ENCODE results near the gene ISM1.

The ISM1 gene

DNA sequence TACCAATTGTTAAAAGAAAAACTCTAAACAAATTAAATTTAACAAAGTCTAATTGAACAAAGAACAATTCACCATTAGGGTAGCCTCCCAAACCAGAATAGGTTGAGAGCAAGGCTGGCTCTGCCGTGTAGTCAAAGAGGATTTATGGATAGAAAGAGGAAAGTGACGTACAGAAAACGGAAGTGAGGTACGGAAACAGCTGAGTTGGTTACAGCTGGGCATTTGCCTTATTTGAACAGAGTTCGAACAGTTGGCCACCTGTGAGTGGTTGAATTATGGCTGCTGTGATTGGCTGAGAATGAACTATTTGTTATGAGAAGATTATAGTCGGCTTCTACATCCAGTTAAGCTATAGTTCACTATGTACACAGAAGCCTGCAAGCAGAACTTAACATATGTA lies 18.5 kb upstream of the ISM1 start:
- DNase-seq (ENCODE audit: low read depth in 1 of 2, low spot score in 1 of 2): peak in 1 of 2 experiments; percentile 9
- Histone ChIP-seq H3K27ac (replicated peaks) (no peak overlapping the region), H3K27me3 (ENCODE audit: insufficient read depth, poor library complexity, severe bottlenecking) (no peaks in the 10 kb centered on the region), H3K4me3 (replicated peaks; ENCODE audit: insufficient read depth, low read length) (no peak overlapping the region)
- TF ChIP-seq POLR2AphosphoS5 (IDR thresholded peaks at IDR 0.05; ENCODE audit: low read depth) (no peak), SPI1 (IDR thresholded peaks at IDR 0.05; ENCODE audit: borderline replicate concordance, low read depth) (peak; percentile 59; the same call in 1 of the 2 replicates), REST (IDR thresholded peaks at IDR 0.05; ENCODE audit: insufficient replicate concordance, low read depth) (no peak), GABPA (IDR thresholded peaks at IDR 0.05; ENCODE audit: low read depth) (peak; percentile 61)
- TF ChIP-seq, protein P1, sequence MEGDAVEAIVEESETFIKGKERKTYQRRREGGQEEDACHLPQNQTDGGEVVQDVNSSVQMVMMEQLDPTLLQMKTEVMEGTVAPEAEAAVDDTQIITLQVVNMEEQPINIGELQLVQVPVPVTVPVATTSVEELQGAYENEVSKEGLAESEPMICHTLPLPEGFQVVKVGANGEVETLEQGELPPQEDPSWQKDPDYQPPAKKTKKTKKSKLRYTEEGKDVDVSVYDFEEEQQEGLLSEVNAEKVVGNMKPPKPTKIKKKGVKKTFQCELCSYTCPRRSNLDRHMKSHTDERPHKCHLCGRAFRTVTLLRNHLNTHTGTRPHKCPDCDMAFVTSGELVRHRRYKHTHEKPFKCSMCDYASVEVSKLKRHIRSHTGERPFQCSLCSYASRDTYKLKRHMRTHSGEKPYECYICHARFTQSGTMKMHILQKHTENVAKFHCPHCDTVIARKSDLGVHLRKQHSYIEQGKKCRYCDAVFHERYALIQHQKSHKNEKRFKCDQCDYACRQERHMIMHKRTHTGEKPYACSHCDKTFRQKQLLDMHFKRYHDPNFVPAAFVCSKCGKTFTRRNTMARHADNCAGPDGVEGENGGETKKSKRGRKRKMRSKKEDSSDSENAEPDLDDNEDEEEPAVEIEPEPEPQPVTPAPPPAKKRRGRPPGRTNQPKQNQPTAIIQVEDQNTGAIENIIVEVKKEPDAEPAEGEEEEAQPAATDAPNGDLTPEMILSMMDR (IDR thresholded peaks at IDR 0.05; ENCODE audit: insufficient read depth, low read length): no peak

DNA sequence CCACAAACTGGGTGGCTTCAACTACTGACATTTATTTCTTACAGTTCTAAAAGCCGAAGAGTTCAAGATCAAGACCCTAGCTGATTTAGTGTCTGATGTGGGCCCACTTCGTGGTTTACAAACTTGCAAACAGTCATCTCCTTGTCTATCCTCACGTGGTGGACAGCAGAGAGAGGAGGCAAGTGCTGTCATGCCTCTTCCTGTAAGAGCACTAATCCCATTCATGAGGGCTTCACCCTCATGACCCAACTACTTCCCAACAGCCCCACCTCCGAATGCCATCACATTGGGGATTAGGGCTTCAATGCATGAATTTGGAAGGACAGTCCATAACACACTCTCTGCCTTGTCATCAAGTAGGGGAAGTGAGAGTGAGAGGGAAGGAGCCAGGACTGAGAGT lies 15.6 kb upstream of the ISM1 start:
- DNase-seq (ENCODE audit: low read depth in 1 of 2, low spot score in 1 of 2): no peak
- Histone ChIP-seq H3K27ac (replicated peaks) (no peak overlapping the region), H3K27me3 (ENCODE audit: insufficient read depth, poor library complexity, severe bottlenecking) (no peaks in the 10 kb centered on the region), H3K4me3 (replicated peaks; ENCODE audit: insufficient read depth, low read length) (no peak overlapping the region)
- TF ChIP-seq SPI1 (IDR thresholded peaks at IDR 0.05; ENCODE audit: borderline replicate concordance, low read depth): no peak
- TF ChIP-seq, protein P1 (IDR thresholded peaks at IDR 0.05; ENCODE audit: insufficient read depth, low read length): no peak

GRCh38 chr20:13205848-13206434 lies 15.1 kb upstream of the ISM1 start:
- Histone ChIP-seq H3K27me3 (ENCODE audit: insufficient read depth, poor library complexity, severe bottlenecking) (no peaks in the 10 kb centered on the region), H3K4me3 (replicated peaks; ENCODE audit: insufficient read depth, low read length) (no peak overlapping the region), H3K27ac (replicated peaks) (no peak overlapping the region)
- DNase-seq (ENCODE audit: low read depth in 1 of 2, low spot score in 1 of 2): no peak
- TF ChIP-seq, protein P1 (IDR thresholded peaks at IDR 0.05; ENCODE audit: insufficient read depth, low read length): no peak
- TF ChIP-seq GABPA (IDR thresholded peaks at IDR 0.05; ENCODE audit: low read depth) (no peak), REST (IDR thresholded peaks at IDR 0.05; ENCODE audit: insufficient replicate concordance, low read depth) (no peak), SPI1 (IDR thresholded peaks at IDR 0.05; ENCODE audit: borderline replicate concordance, low read depth) (no peak), POLR2AphosphoS5 (IDR thresholded peaks at IDR 0.05; ENCODE audit: low read depth) (no peak)

DNA sequence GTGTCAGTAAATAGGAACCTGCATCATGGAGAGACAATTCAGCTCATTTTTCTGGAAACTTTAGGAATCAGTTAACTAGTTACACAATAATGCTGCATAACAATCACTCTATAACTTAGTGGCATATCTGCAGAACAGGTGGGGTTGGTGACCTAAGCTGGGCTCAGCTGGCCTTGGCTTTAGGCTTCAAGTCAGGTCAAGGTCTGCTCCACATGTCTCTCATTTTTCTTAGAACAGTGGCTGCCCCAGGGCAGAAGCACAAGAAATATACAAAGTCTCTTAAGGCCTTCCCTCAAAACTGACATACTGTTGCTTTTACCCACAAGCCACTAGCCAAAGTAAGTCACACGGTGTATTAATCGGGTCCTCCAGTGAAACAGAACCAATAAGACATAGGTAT lies 14.1 kb upstream of the ISM1 start:
- Histone ChIP-seq H3K27me3 (ENCODE audit: insufficient read depth, poor library complexity, severe bottlenecking) (no peaks in the 10 kb centered on the region), H3K4me3 (replicated peaks; ENCODE audit: insufficient read depth, low read length) (no peak overlapping the region), H3K27ac (replicated peaks) (no peak overlapping the region)
- no peak for DNase-seq (ENCODE audit: low read depth in 1 of 2, low spot score in 1 of 2)
- no peak for TF ChIP-seq REST (IDR thresholded peaks at IDR 0.05; ENCODE audit: insufficient replicate concordance, low read depth)
- TF ChIP-seq POLR2AphosphoS5 (IDR thresholded peaks at IDR 0.05; ENCODE audit: low read depth): no peak
- TF ChIP-seq GABPA (IDR thresholded peaks at IDR 0.05; ENCODE audit: low read depth): no peak
- TF ChIP-seq, protein P1 (IDR thresholded peaks at IDR 0.05; ENCODE audit: insufficient read depth, low read length): no peak
- no peak for TF ChIP-seq SPI1 (IDR thresholded peaks at IDR 0.05; ENCODE audit: borderline replicate concordance, low read depth)

Data from HL-60 (cell line).